ENCODE results near the gene DIPK1A.

- no peak for TF ChIP-seq CTCF (IDR thresholded peaks at IDR 0.05; ENCODE audit: low read length)
- no peak for TF ChIP-seq EZH2 (optimal IDR thresholded peaks at IDR 0.05; ENCODE audit: low read depth, low read length)
- TF ChIP-seq EZH2phosphoT487 (IDR thresholded peaks at IDR 0.05; ENCODE audit: low read length) = no peak
These were observed 86.3 kb downstream of the DIPK1A start for GRCh38 chr1:92874987-92875386.
